Thyroid gland (tissue), 4 donors: ENCODE data around the gene GALNT9.

Experiments
- POLR2A ChIP-seq, 2 donors: fragments of 450-650 bp; IDR thresholded peaks; one replicate each; pipeline ENCODE4 v1.6.1; 2017; ENCODE audit warnings: antibody characterized with exemption in 2 of 2, mild to moderate bottlenecking in 2 of 2, moderate library complexity in 1 of 2
- TF ChIP-seq, protein P1 (sequence below), 6 experiments: fragments of 200-600 bp in 3 of 6; fragments of 450-650 bp in 3 of 6; sonication (generic) in 3 of 6; IDR thresholded peaks; one replicate each; pipeline ENCODE4 v1.5.1; 2016 to 2019; ENCODE audit warnings: antibody characterized with exemption in 6 of 6, mild to moderate bottlenecking in 2 of 6, inconsistent platforms in 1 of 6, moderate library complexity in 1 of 6

DNA sequence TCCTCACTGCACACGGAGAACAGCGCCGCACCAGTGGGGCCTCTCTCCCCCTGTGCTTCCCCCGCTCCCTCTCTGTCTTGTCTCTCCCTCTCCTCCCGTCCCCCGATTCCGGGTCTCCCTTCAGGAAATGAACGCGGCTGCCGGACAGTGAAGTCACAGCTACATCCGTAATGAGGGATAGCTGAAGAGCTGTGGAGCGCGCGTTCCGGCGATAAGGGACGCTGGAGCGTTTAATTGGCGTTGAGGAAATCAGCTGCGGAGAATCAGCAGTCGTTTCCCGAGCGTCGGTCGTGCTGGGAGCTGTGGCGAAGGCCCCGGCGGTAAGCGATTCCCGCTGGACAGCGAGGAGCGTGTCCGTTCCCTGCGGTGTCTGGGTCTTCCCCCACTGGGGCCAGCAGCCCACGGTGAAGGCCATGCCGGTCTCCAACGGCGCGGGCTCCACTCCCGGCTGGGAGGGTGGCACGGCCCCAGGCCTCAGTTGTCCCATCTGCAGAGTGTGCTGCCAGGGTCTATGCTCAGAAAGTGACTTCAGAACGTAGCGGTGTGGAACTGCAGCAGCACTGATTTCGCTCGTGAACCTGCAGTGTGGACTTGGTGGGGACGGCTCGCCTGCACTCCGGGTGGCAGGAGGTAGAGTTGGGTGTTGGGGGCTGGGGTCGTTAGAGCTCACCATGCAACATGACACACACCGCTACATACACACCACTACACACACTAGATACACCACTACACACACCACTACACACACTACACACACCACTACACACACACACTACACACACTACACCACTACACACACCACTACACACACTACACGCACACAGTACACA lies 174.2 kb downstream of the GALNT9 start:
- TF ChIP-seq, protein P1, sequence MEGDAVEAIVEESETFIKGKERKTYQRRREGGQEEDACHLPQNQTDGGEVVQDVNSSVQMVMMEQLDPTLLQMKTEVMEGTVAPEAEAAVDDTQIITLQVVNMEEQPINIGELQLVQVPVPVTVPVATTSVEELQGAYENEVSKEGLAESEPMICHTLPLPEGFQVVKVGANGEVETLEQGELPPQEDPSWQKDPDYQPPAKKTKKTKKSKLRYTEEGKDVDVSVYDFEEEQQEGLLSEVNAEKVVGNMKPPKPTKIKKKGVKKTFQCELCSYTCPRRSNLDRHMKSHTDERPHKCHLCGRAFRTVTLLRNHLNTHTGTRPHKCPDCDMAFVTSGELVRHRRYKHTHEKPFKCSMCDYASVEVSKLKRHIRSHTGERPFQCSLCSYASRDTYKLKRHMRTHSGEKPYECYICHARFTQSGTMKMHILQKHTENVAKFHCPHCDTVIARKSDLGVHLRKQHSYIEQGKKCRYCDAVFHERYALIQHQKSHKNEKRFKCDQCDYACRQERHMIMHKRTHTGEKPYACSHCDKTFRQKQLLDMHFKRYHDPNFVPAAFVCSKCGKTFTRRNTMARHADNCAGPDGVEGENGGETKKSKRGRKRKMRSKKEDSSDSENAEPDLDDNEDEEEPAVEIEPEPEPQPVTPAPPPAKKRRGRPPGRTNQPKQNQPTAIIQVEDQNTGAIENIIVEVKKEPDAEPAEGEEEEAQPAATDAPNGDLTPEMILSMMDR (IDR thresholded peaks at IDR 0.05): no peak
- no peak for TF ChIP-seq POLR2A (IDR thresholded peaks at IDR 0.05)
